PC-3 (cell line): ENCODE measurements around the gene NADK.
"Not testable (repeated sequence)": the region's sequence is repeated elsewhere in the genome, so short reads cannot be mapped to it uniquely, and the experiment has no call there.

Experiments used
- CTCF ChIP-seq: fragments of 300-600 bp; sonication (generic); conservative IDR thresholded peaks from 2 replicates; pipeline ENCODE4 v1.5.1; 2017; ENCODE audit warnings: antibody characterized with exemption, low read depth, mild to moderate bottlenecking, low read length
- EZH2 ChIP-seq: fragments of 300-600 bp; sonication (generic); IDR thresholded peaks from one replicate; pipeline ENCODE4 v1.6.1; 2017; ENCODE audit warnings: antibody characterized with exemption, mild to moderate bottlenecking, low read length; ENCODE audit not compliant: unreplicated experiment

- not testable (repeated sequence) for TF ChIP-seq CTCF, EZH2
These were observed 49.8 kb downstream of the NADK start for GRCh38 chr1:1728308-1729005.
